Brain pericyte (primary cell): ENCODE results near the gene MEIS2.
A peak's percentile ranks its signal among the peaks of the same experiment; 100 is the strongest.

ENCODE experiments used
- DNase-seq: peaks from one replicate; pipeline ENCODE4 v3.0.0-alpha.2; 2012; ENCODE audit warnings: low read depth, low spot score

Gene MEIS2

DNA sequence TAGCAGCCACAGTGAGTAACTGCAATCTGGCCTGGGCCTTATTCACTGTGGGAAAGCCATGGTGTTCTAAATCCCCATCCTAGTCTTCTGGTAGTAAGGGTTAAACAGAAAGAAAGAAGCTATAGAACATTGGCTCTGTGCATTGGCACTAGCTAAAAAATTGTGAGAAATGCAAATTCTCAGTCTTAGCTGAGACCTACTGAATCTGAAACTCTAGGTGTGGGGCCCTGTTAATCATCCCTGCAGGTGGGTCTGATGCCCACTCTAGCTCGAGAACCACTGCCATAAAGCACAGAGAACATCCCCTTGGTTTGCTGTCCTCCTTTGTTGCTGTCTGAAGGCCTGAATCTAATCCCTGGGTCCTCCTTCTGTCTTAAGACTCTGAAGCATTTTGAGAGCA is 59.3 kb downstream of the MEIS2 start:
- no peak for DNase-seq

DNA sequence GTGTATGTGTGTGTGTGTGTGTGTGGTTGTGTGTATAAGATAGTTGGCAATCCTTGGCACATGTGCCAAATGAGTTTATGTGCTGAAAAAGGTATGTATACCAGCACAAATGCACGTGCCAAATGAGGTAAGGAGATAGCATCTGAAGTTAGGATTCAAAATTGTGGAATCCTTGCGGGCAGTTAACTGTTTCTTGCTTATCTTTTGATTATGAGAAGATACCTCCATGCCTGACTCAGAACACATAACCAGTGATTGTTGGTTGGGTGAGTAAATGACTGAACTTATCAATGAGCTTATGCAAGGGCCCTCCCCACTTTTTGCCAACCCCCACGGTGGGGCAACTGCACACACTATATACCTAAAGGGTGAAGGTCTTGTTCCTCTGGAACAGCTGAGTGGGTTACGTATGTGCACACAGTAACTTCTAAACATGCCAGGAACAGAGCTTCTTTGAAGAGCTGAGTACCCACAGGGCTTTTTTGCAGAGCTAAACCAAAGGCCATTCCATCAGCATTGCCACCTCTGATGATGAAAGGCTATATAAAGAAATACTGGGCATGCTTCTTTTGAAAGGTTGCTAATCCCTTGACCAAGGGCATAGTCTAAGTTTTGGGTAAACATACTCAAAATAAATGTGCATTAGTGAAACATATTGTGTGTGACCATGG is 60.1 kb downstream of the MEIS2 start:
- no peak for DNase-seq

GRCh38 chr15:37038716-37039106 is 61.6 kb downstream of the MEIS2 start:
- no peak for DNase-seq

DNA sequence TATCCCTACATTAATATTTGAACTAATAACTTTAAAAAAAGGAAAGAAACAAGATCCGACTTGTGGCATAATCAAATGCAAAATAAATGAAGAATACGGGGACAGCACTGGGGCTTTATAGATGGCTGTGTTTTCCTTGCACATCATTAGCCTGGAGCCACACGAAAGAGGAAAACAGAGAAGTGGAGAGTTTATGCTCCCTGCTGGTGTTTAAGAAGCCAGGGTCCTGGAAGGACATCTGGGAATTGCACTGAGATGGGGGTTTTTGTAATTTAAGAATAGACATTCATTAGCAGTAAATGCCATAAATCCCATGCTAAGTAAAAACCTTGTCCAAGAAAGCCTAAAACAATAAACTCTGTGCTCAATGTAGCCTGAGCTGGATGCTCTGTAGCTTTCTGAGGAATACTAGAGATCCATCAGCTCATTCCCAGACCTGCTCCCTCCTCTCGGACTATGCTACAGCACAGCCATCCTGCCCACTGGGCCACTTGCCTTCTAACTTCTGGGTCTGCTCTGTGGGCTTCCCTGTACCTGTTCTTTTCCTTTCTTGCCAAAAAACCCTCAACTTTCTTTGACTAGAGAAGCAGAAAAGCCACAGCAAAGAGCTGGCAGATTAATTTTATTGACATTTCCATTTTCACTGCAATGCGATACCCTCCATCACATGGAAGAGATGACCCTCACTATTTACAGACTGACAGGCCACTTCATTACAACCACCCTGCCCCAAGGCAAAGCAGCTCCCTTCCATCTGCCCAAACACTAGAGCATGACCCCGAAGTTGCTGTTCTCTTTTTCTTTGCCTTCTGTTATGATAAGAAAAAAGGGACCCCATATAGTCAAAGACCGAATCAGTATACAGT is 62.3 kb downstream of the MEIS2 start:
- no peak for DNase-seq

DNA sequence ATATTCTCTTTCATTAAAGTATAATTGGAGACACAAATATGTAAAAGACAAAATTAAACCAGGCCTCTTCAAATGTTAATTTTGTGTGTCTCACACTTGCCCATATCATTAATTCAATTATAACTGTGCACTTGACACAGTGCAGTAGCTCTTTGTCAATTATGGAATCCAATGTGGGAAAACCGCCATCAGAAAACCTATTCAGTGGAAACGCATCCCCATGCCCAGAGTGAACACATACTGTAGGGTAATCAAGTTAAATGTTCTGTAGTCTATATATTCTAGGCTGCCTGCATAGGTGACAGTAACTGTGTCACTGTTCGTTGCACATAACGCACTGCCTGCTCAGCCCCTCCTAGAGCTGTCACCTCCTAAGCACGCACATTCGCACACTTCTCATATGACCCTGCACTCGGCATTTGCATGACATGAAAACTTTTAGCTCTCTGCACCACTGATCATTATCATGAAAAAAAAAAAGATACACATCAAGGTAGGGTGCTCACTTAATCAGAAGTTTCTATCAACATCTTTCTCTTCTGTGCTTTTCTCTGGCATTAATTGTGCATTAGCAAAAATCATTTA is 63.2 kb downstream of the MEIS2 start:
- no peak for DNase-seq

DNA sequence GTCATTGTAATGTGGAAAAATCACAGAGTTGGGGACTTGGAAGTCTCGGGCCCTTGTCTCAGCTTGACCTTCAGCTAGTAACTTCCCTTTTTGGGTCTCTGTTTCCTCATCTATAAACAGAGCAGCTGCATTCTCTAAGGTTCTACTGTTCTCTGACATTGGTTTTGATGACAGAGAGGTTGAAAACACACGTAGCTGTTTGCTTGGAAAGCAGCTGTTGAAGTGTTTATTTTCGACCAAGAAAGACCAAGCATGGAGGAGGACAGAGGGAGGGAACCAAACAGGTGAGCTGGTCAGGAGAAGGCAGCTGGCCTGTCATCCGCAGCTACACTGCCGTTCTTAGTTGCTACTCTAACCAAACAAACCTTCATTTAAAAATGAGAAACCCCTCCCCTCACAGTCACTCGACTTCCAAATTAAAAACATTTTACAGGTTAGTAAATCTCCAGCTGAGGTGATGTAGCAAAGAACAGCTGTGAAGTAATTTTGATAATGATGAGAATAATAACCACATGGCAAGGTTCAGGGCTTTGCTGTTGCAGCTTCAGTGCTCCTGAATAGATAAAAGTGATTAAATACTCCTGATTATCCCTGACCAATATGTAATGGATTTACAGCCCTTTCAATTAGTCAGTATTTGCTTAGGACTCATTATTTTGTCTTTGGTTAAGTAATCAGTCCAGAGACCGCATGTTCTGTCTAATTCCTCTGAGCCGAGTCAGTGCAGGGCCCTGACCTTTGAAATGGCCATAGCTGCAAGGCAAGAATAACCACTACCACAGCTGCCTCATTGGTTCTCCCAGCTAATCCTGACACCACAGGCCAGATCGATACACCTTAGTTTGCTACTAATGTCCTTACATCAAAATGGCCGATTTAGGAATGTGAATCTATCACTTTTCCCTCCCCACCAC is 65.3 kb downstream of the MEIS2 start:
- DNase-seq = no peak

DNA sequence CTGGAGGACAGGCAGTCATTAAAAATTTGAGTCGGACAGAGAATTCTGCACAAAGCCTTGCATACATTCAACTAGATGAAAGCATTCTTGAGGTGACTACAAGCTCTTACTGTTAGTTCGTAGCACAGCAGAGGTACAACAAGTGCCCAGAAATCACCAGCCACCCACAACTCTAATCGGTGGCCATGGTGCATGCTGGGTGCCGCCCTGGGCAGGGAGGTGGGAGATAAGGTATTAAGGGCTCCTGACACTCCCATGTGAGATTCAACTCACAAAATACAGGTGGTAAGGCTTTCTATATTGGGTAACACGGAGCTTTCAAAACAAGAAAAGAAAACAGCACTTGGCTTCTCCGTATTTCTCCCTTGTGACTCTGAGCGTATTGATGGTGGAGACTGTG is 66.0 kb downstream of the MEIS2 start:
- no peak for DNase-seq

DNA sequence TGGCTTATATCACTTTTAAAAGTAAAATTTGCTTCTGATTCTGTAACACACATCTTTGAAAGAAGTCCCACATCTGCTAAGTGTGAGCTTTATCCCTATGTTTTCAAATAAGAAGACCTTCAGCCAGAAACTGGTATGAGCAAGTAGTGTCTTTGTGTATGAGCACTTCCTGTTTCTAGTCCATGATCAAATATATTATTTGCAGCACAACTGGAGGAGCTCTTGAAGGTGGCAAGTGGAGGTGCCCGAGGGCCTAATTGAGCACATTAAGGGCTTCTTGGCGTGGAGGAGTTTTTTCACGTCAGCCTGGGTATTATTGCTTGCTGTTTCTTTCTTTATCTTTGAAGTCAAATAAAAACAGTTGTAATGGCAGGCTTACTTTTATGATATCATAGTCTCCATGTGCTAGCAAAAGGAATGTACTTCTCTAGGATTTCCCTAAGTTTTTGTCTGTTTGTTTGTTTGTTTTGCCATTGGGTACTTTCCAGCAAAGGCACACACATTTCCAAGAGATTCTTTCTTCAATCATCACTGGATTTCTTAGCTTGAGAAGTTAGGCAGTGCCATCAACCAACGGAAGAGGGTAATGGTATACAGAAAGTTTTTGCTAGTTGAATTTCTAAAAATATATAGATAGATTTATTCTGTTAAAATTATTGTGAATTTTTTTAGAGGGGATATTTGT is 68.1 kb downstream of the MEIS2 start:
- DNase-seq = no peak

DNA sequence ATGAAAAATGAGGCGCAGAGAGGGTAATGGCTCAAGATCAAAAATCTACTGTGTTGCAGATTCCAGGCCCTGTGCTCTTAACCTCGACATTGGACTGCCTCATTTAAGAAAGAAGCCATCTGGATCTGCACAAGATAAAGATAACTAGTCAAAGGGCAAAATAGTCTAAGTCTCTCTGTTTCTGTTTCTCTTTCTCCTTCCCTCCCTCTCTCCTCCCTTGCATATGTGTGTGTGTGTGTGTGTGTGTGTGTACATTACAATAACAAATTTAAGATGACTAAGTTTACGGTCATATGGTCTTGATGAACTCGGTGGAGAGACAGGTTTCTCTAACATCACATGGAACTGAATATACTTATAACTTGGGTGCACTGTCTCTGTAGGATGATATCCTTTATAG is 69.2 kb downstream of the MEIS2 start:
- no peak for DNase-seq

- no peak for DNase-seq
Observed at GRCh38 chr15:37028625-37029296, 71.6 kb downstream of the MEIS2 start.

GRCh38 chr15:37020852-37021251 is 79.5 kb downstream of the MEIS2 start:
- no peak for DNase-seq

DNA sequence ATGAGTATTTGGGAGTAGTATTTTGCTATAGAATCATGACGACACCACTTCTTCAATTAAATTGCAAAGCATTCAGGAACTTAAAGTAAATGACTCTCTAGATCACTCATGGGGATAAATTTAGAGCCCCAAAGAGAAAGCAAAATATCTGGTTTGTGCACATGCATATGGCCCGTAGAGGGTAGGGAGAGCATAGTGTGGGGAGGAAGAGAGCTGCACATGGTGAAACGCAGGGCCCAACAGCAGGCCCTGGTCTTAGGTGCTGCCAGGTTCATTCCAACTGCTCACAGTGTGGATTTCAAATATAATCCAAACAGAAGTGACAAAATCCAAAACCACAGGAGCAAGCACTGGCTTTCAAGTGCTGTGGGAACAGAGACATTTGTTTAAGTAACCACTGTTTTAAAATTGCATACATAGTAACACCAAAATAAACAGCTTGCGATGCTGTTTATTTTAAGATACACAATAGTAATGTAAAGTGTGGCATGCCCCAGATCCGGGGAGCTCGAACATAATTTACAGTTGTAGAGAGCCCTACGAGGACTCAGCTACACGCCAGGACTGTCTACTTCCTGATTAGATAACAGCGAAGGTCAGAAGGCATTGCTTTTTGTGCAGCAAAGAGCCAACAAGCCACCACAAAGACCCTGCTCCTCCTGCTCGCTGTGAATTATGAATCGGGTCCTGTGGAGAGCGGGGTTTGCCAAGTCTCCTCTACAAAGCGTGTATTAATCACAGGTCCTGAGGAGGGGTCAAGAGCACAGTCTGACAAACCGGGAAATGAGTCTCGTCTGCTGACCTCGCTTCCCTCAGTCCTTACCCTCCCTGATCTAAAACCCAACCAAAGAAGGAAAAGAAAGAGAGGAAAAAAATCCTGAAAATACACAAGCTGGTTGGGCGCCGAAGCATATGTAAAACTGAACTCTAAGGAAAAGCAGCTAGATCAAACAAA is 80.6 kb downstream of the MEIS2 start:
- DNase-seq = peak; percentile 5

DNA sequence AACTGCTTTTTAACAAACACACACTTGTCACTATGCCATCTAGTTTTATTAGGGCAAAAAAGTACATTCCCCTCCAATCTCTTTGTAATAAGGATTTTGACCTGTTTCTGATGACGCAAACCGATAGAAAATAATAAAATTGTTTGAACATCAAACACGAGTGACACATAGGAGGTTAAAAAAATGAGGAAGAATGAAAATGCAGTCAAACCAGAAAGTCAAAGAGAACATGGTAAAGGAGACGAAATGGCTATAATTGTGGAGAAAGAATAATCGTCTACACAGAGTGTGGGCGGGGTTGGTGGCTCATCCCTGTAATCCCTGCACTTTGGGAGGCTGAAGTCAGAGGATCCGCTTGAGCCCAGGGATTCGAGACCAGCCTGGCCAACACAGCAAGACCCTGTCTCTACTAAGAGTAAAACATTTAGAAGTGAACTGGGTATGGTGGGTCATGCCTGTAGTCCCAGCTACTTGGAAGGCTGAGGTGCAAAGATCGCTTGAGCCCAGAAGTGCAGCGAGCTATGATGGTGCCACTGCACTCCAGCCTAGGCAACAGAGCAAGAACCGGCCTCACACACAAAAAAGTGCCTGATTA is 83.2 kb downstream of the MEIS2 start:
- DNase-seq = no peak

DNA sequence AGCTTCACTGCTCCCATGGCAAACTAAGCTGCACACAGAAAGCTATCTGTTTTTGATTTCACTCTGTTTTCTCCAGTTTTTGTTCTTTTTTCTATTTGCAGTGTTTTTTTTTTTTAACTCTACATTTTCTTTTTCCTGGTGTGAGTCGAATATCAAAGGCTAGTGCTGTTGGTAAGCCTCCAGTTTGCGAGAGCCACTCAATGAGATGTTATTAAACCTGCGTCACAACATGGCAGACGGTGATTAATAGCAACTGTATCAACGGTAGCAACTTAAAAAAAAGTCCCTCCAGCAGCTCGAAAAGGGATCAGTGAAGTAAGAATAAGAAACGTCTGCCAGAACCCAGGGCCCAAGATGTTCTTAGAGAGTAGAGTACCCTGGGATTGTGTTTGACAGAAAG is 84.1 kb downstream of the MEIS2 start:
- no peak for DNase-seq

GRCh38 chr15:37015451-37015850 is 84.9 kb downstream of the MEIS2 start:
- no peak for DNase-seq

DNA sequence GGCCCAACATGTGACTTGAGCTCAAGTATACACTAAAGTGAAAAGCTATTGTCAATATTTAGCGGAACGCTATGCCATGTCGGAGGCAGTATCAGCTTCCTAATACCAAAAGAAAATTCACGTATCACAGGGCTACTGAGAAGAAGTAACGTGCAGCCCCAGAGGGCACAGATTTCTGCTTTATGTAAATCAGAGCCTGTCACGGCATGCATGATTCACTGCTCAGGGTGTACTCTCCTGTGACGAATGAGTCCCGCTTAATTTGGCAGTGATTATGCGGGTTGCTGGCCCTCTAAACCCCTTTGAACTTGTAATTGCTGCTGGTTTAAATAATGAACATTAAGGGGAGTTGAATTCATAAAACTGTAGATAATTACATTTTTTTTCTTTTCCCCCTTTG is 85.3 kb downstream of the MEIS2 start:
- no peak for DNase-seq

DNA sequence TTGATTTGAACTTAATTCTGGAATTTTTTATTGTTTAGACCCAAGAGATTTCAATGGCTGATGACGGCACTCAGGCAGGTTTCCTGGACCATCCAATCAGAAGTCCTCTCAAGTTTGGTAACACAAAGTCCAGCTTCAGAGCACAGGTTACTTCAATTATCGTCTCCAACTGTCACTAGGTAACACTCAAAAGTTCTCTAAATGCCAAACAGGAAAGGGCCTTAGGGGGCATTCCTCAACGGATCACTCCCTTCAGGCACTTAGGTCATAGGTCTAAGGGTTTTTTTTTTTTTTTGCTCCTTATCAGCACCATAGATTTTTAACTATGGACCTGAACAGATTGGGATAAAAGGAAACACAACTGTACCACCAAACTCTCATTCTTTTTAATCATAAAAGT is 85.8 kb downstream of the MEIS2 start:
- DNase-seq = no peak

DNA sequence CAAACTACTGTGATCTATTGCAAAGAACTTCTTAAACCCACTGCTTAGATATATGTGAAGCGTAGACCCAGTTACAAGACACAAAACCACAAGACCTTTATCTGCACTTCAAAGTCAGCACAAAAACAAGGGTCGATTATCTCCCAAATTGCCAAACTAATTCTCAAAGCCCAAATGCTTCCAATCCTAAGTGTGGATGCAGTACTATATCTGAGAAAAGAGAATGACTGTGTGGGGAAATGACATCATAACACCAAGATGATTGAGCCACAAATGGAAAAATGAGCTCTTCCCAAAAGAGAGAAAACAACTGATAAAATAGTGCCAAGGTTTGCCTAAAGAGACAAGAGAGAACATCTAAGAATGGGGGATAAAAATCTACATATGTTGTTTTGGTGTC is 86.2 kb downstream of the MEIS2 start:
- no peak for DNase-seq

GRCh38 chr15:37010595-37010994 is 89.8 kb downstream of the MEIS2 start:
- DNase-seq = no peak
